GM21360 (cell line): ENCODE measurements around the gene RUNDC1.
A peak's percentile ranks its signal among the peaks of the same experiment; 100 is the strongest.
"Not testable (repeated sequence)": the region's sequence is repeated elsewhere in the genome, so short reads cannot be mapped to it uniquely, and the experiment has no call there.

Experiments
- ATAC-seq: cut with Tn5 transposase; IDR thresholded peaks from one replicate; pipeline ENCODE4 v1.9.1; 2021; ENCODE audit warnings: mild to moderate bottlenecking, moderate library complexity; ENCODE audit not compliant: unreplicated experiment

Gene RUNDC1

GRCh38 chr17:42980274-42980765, at the start of gene RUNDC1:
Gene RUNDC1, plus strand, starts transcription at chr17:42980565. Its CDS starts 12 bp downstream, at chr17:42980577.
- ATAC-seq: peak; percentile 56

GRCh38 chr17:42937712-42938596, 42.4 kb upstream of the RUNDC1 start:
- no peak for ATAC-seq

GRCh38 chr17:42944211-42944610, 36.2 kb upstream of the RUNDC1 start:
- ATAC-seq: no peak

- ATAC-seq: no peak
Observed at GRCh38 chr17:42946812-42947211, 33.6 kb upstream of the RUNDC1 start.

- no peak for ATAC-seq
Observed at GRCh38 chr17:42950044-42950783, 30.2 kb upstream of the RUNDC1 start.

GRCh38 chr17:42953669-42954068, 26.7 kb upstream of the RUNDC1 start:
- no peak for ATAC-seq

- ATAC-seq: peak; percentile 72
Observed at GRCh38 chr17:42964161-42964932, 16.0 kb upstream of the RUNDC1 start, which contains the start of gene AARSD1. Gene AARSD1, minus strand, starts transcription at chr17:42964454. Its CDS starts 14 bp downstream, at chr17:42964440.

- no peak for ATAC-seq
Observed at GRCh38 chr17:42967925-42968324, 12.4 kb upstream of the RUNDC1 start.

- ATAC-seq: no peak
Observed at GRCh38 chr17:42969001-42969581, 11.3 kb upstream of the RUNDC1 start.

GRCh38 chr17:42971589-42971988, 8.8 kb upstream of the RUNDC1 start:
- ATAC-seq: no peak

- not testable (repeated sequence) for ATAC-seq
Observed at GRCh38 chr17:42973323-42973722, 7.0 kb upstream of the RUNDC1 start.

- ATAC-seq: no peak
Observed at GRCh38 chr17:42975265-42975664, 5.1 kb upstream of the RUNDC1 start.

- not testable (repeated sequence) for ATAC-seq
Observed at GRCh38 chr17:42975701-42976100, 4.7 kb upstream of the RUNDC1 start.

GRCh38 chr17:42979511-42980273, 673 bp upstream of the RUNDC1 start, which contains the start of gene PTGES3L:
Gene PTGES3L, minus strand, starts transcription at chr17:42980080. Its CDS starts 27 bp downstream, at chr17:42980053.
- ATAC-seq: no peak

GRCh38 chr17:42980766-42981397, 517 bp downstream of the RUNDC1 start:
- peak; percentile 47 for ATAC-seq

- ATAC-seq: no peak
Observed at GRCh38 chr17:42982266-42982665, 1.9 kb downstream of the RUNDC1 start.

- no peak for ATAC-seq
Observed at GRCh38 chr17:42985225-42985624, 4.9 kb downstream of the RUNDC1 start.

GRCh38 chr17:42989141-42989540, 8.8 kb downstream of the RUNDC1 start:
- ATAC-seq: no peak
